GM12892 (cell line): ENCODE measurements around the gene RGS18.

Experiments
- POLR2A ChIP-seq: IDR thresholded peaks from 2 replicates; pipeline ENCODE4 v1.6.1; 2011; ENCODE audit warnings: low read depth, low read length, control low read depth
- POLR2AphosphoS5 ChIP-seq: IDR thresholded peaks from 2 replicates; pipeline ENCODE4 v1.6.1; 2011; ENCODE audit warnings: low read depth, low read length, control low read depth
- TAF1 ChIP-seq: IDR thresholded peaks from 2 replicates; pipeline ENCODE4 v1.6.1; 2011; ENCODE audit warnings: low read depth, mild to moderate bottlenecking, control low read depth, low read length, borderline replicate concordance

- TF ChIP-seq POLR2AphosphoS5 (no peak), POLR2A (no peak), TAF1 (no peak)
These were observed 48.7 kb upstream of the RGS18 start for GRCh38 chr1:192109576-192109975.
